ENCODE results near the gene FANCE. TPM values are rescaled to one million over a fixed set of nuclear protein-coding genes. Genes with fewer than 3 reads are reported as not detected.

The FANCE gene
- polyA plus RNA-seq, 1 donor from 2014 or later, result 7.1 TPM

GRCh38 chr6:35417979-35418661 is 34.0 kb upstream of the FANCE start:
- no peaks in the 10 kb centered on the region for H3K36me3 ChIP-seq (ENCODE audit: insufficient read depth, low read length)
- H4K20me1 ChIP-seq (ENCODE audit: insufficient read depth), result no peaks in the 10 kb centered on the region
- H2AFZ ChIP-seq (ENCODE audit: low read depth, low read length), result no peak overlapping the region
- no peak overlapping the region for H3K4me2 ChIP-seq (ENCODE audit: low read length)
- no peaks in the 10 kb centered on the region for H3K79me2 ChIP-seq (replicated peaks; ENCODE audit: insufficient read depth, low read length)
- H3K4me3 ChIP-seq (ENCODE audit: low read length), result no peak overlapping the region
- H3K9ac ChIP-seq (ENCODE audit: low read length), result no peak overlapping the region
- no peaks in the 10 kb centered on the region for H3K9me2 ChIP-seq (ENCODE audit: insufficient read depth, low read length)
- no peaks in the 10 kb centered on the region for H3K9me3 ChIP-seq (ENCODE audit: low read length)
- no peaks in the 10 kb centered on the region for H3F3A ChIP-seq (ENCODE audit: insufficient read depth, low read length, poor library complexity, severe bottlenecking)
- H3K27me3 ChIP-seq (ENCODE audit: insufficient read depth, low read depth, low read length), result no peaks in the 10 kb centered on the region
- TF ChIP-seq TAF1 (IDR thresholded peaks at IDR 0.05; ENCODE audit: low read depth) (no peak), POLR2AphosphoS5 (IDR thresholded peaks at IDR 0.05) (no peak), REST (IDR thresholded peaks at IDR 0.05; ENCODE audit: borderline replicate concordance) (no peak), EP300 (conservative IDR thresholded peaks at IDR 0.05; ENCODE audit: poor library complexity, severe bottlenecking) (no peak), EZH2 (IDR thresholded peaks at IDR 0.05; ENCODE audit: borderline replicate concordance, insufficient read depth, low read length, poor library complexity, severe bottlenecking) (no peak), CTCF (IDR thresholded peaks at IDR 0.05; ENCODE audit: poor library complexity, severe bottlenecking) (no peak), MXI1 (conservative IDR thresholded peaks at IDR 0.05; ENCODE audit: poor library complexity, severe bottlenecking) (no peak), RAD21 (conservative IDR thresholded peaks at IDR 0.05) (no peak), SMC3 (conservative IDR thresholded peaks at IDR 0.05; ENCODE audit: poor library complexity) (no peak)
- H3K27ac ChIP-seq (ENCODE audit: low read length), result no peak overlapping the region

- Histone ChIP-seq H3K9me2 (ENCODE audit: insufficient read depth, low read length) (no peaks in the 10 kb centered on the region), H3K79me2 (replicated peaks; ENCODE audit: insufficient read depth, low read length) (no peaks in the 10 kb centered on the region), H3K9ac (ENCODE audit: low read length) (no peak overlapping the region), H3K36me3 (ENCODE audit: insufficient read depth, low read length) (no peaks in the 10 kb centered on the region), H4K20me1 (ENCODE audit: insufficient read depth) (no peaks in the 10 kb centered on the region), H3F3A (ENCODE audit: insufficient read depth, low read length, poor library complexity, severe bottlenecking) (no peaks in the 10 kb centered on the region), H2AFZ (ENCODE audit: low read depth, low read length) (no peak overlapping the region), H3K4me3 (ENCODE audit: low read length) (no peak overlapping the region), H3K27ac (ENCODE audit: low read length) (no peak overlapping the region), H3K4me2 (ENCODE audit: low read length) (no peak overlapping the region), H3K9me3 (ENCODE audit: low read length) (no peaks in the 10 kb centered on the region), H3K27me3 (ENCODE audit: insufficient read depth, low read depth, low read length) (no peaks in the 10 kb centered on the region)
- TF ChIP-seq EZH2 (IDR thresholded peaks at IDR 0.05; ENCODE audit: borderline replicate concordance, insufficient read depth, low read length, poor library complexity, severe bottlenecking), result no peak
- no peak for TF ChIP-seq CTCF (IDR thresholded peaks at IDR 0.05; ENCODE audit: poor library complexity, severe bottlenecking)
- TF ChIP-seq REST (IDR thresholded peaks at IDR 0.05; ENCODE audit: borderline replicate concordance), result no peak
- no peak for TF ChIP-seq TAF1 (IDR thresholded peaks at IDR 0.05; ENCODE audit: low read depth)
- no peak for TF ChIP-seq RAD21 (conservative IDR thresholded peaks at IDR 0.05)
- TF ChIP-seq SMC3 (conservative IDR thresholded peaks at IDR 0.05; ENCODE audit: poor library complexity), result no peak
- no peak for TF ChIP-seq POLR2AphosphoS5 (IDR thresholded peaks at IDR 0.05)
- TF ChIP-seq EP300 (conservative IDR thresholded peaks at IDR 0.05; ENCODE audit: poor library complexity, severe bottlenecking), result no peak
- TF ChIP-seq MXI1 (conservative IDR thresholded peaks at IDR 0.05; ENCODE audit: poor library complexity, severe bottlenecking), result no peak
These were observed 32.7 kb upstream of the FANCE start for GRCh38 chr6:35419417-35419816.
